ENCODE data around the gene OSM.

DNA sequence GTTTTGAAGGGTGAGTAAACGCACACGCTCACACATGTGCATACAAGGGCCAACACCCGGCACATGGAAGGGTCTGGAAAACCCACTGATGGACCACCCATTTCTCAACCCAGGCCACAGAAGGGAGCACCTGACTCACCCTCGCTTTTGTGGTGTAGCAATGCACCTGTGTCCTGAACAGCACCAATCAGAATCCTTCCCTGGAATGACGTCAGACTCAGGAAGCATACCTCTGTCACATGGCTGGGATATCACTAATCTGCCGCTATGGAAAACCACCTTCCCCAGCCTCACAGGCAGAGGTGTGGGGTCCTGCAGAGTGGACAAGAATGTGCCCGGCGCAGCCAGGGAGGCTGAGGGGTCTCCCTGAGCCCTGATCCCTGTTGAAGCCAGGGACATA is 9.0 kb upstream of the OSM start:
- TF ChIP-seq, protein P1, sequence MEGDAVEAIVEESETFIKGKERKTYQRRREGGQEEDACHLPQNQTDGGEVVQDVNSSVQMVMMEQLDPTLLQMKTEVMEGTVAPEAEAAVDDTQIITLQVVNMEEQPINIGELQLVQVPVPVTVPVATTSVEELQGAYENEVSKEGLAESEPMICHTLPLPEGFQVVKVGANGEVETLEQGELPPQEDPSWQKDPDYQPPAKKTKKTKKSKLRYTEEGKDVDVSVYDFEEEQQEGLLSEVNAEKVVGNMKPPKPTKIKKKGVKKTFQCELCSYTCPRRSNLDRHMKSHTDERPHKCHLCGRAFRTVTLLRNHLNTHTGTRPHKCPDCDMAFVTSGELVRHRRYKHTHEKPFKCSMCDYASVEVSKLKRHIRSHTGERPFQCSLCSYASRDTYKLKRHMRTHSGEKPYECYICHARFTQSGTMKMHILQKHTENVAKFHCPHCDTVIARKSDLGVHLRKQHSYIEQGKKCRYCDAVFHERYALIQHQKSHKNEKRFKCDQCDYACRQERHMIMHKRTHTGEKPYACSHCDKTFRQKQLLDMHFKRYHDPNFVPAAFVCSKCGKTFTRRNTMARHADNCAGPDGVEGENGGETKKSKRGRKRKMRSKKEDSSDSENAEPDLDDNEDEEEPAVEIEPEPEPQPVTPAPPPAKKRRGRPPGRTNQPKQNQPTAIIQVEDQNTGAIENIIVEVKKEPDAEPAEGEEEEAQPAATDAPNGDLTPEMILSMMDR (IDR thresholded peaks at IDR 0.05): no peak
- TF ChIP-seq POLR2A (IDR thresholded peaks at IDR 0.05): no peak

All from thyroid gland (tissue), 4 donors.